Middle frontal gyrus (tissue), 1 donor: ENCODE measurements around the gene CNOT4.
"Not testable (repeated sequence)": the region's sequence is repeated elsewhere in the genome, so short reads cannot be mapped to it uniquely, and the experiment has no call there.

Experiments used
- DNase-seq: peaks from one replicate; pipeline ENCODE4 v3.0.0-alpha.2; 2015; ENCODE audit warnings: low spot score; ENCODE audit errors: extremely low spot score

Gene CNOT4

DNA sequence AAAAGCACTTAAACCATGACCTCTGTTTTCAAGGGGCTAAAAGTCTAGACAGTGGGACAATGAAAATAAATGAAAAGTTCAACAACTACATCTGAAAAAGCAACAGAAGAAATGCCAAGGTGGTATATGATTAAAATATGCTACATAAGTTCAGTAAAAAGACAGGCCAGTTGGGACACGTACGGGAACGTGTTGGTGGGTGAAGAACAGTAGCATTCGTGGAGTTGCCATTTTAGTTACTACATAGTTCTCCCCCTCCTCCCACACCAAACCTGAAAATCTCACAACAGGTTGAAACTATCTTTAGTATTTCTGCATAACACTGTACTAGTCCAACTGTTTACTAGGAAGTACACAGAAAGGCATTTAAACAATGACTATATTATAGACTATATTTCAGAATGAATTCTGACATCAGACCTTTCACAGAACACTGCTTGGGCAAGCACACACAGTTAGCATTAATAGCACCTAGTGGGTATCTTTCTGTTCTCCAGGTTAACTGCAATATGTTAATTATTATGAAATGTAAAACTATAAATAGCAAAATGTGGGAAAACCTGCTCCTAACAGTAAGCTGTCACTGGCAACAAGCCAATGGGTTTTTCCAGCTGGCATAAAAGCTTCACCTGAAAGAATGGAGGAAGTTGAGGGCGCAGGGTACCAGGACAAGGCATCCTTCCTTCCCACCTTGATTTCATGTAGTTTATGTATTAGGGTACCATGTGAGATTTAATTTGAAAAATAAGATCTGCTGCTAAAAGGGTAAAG is 141.3 kb downstream of the CNOT4 start:
- no peak for DNase-seq

DNA sequence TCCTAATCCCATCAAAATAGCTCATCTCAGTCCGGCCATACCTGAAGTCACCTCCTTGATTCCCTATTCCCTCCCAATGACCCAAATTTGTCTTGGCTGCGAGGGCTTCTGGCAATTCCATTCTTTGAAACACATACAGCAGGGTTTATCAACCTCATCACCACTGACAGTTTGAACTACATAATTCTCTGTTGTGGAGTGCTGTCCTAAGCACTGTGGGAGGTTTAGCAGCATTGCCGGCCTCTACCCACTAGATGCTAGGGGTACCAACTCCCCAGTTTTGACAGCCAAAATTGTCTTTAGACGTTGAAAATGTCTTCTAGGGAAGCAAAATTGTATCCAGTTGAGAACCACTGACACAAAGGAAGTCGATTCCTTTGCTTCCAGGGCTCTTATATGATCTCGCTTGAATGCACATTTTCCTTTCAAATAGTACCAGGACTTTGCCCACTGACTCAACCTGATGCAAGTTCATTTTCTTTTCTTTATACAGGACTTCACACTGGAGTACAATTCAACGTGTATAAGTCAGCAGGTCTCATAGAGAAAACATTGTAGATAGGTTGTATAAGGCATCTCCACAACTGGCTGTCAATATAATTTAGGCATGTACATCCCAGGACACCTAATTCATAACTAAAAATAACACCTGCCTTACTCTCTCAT is 142.9 kb downstream of the CNOT4 start:
- DNase-seq = no peak

DNA sequence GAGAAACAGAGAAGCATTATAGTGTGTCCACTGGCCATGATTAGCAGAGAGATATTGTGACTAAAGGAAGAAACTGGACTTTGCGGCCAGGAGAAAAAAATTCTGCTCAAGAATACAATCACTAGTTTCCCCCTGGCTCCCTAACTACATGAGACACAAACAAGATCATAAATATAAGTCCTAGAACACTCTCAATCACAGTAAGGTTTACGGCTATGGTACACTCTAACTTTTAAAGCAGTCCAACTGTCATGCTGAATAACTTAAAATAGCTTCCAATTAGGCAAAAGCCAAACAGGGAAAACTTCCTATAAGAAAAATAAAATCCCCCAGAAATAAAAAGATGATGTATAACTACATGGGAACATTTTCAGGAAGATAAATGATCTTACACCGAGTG is 144.2 kb downstream of the CNOT4 start:
- DNase-seq = no peak

DNA sequence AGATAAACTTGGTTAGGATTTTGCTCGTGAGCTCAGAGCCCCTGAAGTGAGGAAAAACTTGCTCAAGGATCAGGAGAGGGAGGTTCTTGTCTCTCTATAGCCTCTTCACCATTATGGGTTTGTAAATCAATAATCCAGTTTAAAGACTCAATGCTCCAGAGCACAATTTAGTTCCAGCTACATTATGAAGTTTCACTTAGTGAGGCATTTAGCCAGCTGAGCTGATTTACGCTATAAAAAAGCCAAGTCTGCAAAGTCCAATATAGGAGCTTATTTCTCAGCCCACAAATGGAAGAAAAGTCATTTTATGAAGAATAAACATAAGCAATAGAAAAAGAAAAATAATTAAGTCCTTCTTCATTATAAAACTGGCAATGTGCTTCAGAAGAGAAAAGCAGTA is 145.7 kb downstream of the CNOT4 start:
- no peak for DNase-seq

DNA sequence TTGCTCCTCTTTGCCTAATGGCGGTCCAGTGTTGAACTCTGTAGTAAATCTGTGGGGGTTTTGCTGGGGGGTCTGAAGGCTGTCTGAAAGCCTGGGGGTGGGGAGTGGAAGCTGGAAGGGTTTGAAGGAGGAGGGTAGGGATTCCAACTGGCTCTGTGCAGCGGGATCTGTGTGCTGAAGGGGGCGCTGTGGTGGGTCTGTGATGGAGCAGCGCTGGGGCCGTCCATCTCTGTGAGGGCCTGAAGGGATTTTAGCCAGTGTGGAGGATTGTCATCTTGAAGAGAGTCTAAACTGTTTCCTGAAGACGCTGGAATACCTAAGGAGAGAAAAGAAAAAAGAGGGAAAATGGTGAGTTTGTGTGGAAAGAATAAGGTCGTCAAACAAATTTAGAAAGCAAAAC is 147.0 kb downstream of the CNOT4 start:
- no peak for DNase-seq

DNA sequence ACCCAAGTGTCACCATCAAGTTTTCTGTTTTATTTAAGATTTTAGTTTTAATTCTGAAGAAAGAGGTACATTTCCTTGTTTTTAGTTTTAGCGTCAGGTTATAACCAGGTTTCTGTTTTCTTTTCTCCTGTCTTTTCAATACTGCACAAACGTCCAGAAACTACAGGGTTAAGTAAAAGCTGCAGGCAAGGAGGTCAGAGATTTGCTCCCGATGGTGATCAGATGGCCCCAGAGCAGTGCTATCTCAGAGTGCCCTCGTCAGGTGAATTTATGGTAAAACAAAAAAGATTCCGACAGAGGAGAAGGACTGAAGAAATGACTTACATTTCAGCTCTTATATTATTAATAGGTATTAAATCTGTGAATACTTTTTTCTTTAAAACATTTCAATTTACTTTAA is 148.1 kb downstream of the CNOT4 start:
- no peak for DNase-seq

DNA sequence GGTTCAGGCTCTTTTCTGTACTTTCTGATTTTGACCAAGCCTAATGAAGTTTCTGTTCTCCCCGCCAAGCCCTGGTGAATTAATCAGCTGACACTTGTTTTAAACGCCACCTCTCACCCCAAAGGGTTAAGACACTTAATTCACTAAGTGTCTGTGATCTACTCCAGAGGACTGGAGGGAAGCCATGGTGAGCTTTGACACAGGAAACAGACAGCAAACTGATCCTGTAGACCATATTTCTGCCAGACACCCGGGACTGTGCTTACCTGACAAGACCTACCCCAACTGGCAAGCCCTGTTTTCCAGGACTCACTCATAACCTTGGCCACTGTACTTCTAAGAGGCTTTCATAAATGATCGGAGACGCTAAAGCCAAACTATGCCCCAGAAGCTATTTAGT is 150.3 kb downstream of the CNOT4 start:
- DNase-seq = no peak

DNA sequence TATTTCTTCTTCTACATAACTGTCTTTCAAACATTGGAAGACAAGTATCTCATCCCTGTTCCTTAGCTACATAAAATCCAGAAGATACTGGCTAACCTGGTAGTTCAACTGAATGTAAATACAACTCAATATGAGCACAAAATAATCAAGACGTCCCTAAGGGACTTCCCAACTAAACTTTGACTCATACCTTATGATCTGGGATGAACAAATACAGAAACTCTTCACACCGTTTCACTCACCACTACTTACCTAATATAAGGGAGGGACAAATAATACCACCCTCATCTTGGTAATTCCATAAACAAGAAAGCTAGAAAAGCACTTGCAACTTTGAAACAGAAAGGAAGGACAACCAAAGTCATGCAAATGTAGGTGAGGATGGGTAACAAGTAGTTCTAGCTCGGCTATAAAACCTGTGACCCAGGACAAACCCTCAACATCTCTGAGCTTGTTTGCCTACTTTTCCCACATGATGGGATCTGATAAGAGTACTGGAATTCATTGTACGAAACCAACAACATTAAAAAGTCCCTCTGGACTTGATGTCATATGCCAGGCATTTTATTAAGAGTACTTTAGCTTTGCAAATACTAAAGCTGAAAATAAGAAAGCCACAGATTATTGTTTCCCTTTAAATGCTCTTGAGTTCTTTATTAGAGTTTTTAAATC is 154.4 kb downstream of the CNOT4 start:
- no peak for DNase-seq

DNA sequence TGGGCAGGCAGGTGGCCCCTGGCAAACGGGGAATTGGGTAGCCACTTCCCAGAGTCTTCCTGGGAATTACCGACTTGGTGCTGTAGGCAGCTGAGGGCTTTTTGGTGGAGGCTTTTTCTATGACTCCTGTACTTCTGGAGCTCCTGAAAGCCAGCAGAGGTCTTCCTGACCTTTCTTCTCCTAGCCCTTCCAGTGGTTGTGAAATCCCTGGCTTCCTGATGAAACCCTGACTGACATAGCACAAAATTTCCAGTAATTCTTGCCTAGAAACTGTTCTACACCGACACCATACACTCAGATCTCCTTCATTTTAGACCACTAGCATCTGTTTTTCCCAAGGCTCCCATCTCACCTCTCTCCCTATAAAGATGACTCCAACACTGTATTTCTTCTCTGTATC is 156.1 kb downstream of the CNOT4 start:
- no peak for DNase-seq

DNA sequence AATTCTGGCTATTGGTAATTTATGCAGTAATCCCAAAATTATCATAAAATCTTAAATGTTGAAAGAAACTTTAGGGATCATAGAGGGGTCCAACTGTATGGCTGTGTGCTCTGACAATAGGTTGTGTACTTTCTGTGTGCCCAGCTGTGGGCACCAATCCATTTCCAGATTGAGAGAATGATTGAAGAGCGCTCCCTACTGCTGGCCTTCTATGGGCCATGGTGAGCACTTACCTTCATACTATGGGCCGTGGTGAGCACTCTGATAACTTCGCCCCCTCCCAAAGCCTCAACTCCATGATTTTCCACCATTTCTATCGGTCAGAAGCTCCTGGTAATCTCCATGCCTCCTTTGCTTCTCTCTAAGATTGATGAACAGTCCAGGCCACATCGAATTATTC is 157.6 kb downstream of the CNOT4 start:
- no peak for DNase-seq

DNA sequence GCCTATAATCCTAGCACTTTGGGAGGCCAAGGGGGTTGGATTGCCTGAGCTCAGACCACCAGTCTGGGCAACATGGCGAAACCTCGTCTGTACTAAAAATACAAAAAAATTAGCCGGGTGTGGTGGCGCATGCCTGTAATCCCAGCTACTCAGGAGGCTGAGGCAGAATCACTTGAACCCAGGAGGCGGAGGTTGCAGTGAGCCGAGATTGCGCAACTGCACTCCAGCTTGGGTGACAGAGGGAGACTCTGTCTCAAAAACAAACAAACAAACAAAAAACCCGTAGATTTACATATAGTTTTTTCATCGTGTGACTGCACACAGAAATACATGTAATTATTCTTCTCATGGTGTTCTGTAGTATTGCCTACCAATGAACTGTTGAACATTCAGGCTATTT is 158.8 kb downstream of the CNOT4 start:
- DNase-seq = not testable (repeated sequence)

DNA sequence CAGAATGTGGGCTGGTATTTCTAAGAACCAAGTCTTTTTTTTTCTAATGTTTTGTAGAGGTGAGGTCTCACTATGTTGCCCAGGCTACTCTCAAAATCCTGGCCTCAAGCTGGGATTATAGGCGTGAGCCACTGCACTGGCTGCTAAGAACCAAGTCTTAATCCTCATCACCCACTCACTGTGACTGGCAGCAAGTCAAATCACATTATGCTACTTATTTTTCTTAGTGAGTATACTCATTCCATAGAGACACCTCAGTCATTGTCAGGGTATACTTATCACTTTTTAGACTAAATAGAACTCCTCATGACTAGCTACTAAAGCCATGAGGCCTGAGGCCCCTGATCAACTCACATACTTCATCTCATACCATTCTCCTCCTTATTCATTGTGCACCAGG is 160.2 kb downstream of the CNOT4 start:
- no peak for DNase-seq

DNA sequence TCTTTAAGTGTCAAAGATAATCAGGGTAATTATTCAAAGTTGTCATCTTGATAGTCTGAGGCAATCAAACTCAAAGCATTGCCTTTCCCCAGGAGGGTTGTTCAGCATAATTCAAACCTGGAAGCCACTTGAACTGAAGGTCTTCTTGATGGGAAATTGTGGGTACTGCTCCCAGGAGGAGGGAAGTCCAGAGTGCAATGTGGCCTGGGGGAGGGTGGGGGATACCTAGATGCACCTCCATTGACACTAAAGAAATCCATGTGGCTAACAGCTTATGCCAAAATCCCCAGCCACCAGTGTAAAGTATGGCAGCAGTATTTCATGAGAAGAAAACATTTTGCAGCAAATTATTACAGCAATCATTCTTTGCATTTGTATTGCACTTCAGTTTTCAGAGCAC is 161.4 kb downstream of the CNOT4 start:
- no peak for DNase-seq

DNA sequence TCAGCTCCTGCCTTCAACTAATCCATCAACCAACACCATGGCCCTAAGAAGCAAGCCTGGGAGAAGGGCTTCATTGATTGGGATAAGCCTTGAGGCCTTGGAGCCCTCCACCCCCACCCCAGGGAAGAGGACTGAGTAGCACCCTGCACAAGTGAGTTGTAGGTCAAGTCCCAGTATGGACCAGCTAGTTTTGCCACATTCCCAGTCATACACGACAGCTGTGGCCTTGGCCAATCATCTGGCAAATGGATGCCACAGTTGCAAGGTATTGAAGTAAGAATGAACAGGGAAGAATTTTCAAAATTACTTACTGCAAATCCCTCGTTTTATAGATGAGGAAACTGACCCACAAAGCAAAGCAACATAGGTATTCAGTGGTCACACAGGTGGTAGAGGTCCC is 166.5 kb downstream of the CNOT4 start:
- no peak for DNase-seq

DNA sequence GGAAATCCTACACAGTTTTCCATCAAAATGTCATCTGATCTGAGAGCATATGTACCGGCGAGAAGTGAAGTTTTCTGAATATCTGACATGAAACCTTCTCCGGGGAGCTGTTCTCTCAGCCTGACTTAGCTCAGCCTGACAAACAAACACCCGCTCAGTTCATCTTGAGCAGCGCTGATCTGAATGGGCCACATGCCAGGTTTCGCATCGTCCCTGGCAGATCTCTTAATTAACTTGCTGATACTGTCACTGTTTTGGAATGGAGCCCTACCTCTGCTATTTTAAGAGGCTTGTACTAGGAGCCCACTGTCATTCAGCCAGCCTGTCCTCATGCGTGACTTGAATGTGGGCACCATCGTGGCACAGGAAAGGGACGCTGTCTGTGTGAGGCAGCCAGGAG is 167.0 kb downstream of the CNOT4 start:
- DNase-seq = peak; percentile 63

DNA sequence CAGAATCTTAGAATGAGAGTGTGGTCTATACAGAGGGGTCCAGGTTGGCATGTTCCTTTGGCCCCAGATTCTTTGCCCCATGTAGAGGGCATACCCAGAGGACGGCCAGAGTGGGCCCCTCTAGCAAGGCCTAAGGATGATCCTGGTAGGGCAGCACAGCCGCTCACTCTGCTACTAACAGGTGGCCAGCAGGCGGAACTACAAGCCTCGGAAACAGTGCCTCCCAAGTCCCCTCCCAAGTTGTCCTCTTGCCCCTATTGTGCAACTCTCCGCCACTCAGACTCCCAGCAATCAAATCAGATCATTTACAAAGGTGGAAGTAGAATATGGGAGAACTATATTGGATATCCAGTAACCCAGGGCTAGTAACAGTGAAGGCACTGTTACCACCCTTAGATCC is 168.9 kb downstream of the CNOT4 start:
- DNase-seq = no peak

DNA sequence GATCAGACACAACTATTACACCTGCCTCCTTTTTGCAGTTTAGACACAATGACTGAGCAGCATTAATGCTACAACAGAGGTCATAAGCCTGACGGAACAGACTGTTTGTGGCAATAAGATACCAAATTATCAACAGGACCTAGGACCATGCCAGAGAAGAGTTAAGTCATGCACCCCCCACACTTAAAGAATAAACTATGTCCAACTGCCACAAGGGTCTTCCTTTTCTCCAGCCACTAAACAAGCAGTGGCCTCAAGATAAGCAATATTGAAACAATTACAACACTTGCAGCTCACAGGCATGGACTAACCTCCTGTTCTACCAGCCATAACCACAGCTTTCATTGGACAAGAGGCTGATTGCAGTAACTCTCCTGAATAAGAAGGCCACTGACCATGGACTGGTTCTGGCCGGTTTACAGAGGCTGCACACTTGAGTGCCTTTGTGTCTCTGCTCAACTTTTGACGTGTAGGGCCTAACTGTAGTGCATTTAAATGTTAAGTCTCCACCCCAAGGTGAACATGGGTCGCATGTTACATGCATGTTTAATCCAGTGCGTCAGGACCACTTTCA is 171.8 kb downstream of the CNOT4 start:
- no peak for DNase-seq

DNA sequence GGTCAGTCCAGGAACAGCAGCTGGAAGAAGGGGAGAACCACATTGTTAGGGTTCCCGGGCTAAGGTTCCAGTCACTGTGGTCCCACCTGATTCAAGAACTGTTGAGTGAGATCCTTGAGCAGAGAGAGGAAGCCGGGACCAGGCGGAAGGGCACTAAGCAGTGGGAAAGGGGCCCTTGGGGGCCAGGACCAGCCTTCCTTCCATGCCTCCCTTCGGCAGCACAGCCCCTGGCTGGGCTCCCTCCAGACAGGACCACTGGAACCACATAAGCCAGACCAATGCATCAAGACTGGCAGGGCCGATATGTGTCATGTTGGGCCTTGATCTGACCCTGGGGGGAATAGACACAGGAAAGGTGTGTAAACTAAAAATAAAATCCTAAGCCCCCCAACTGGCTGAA is 172.4 kb downstream of the CNOT4 start:
- DNase-seq = no peak

DNA sequence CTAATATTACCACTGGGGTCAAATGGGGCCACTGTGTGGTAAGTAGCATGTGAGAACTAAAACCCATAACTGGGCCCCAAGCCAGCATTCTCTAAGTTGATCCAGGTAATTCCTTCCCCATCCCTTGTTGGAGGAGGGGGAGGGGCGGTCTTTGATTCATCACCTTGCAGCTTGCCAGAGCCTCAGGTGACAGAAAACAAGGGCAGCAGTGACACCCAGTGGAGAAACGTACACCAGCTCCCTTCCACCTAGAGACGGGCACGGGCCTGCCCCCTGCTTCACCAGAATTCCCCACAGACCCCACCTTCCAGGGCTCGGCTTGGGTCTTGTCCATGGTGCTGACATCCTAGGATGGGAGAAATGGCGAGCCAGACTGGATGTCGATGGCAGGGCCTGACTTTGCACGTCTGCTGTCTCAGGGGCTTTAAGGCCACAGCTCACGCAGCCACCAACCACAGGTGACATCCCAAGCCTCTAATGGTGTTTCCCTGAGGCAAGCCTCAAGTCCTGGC is 174.2 kb downstream of the CNOT4 start:
- no peak for DNase-seq

DNA sequence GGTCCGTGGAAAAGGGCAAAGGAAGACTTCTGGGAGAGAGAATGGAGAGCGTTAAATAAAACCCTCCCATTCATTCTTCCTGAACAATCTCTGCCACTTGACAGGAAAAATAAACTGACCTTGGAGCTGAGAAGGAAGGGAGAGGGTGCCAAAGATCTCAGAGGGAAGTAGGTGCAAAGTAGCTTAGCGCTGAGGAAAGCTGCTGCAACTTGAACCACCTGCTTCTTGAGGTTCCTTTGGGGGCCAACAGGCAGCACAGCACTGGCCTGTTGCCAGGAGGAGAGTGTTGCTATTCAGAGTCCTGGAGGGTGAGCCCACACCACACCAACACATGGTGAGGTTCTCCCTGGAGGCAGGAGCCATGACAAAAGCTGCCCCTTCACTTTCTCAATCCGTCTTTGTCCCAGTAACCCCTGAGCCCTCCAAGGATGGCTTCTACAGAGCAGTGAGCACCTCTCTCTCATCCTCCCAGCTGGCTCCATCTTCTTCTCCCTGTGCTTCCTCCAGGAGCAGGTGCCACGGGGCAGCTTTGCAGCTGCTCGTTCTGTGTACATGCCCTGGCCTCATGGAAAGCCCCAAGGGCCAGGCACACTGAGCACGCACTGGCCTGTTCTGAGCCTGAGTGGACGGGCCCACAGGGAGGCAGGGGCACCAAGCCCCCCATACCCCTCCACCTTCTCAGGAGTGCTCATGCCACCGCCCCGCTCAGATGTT is 174.9 kb downstream of the CNOT4 start:
- DNase-seq = no peak

DNA sequence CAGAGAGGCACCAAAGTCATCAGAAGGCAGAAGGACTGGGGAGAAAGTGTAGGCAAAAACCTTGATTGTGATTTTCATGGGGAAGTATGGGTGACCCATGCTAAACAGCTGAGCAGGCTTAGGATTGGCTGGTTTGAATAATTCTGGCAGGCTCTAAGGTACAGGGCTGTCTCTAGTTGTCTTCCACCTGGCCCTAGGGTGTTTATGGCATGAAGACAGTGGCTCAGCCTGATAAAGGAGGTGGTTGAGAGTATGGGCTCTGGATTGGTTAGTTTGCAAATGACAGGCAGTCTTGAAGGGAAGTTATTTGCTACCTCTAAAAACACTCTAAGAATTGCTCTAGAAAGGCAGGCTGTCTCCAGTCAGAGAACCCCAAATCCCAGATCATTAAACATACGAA is 176.0 kb downstream of the CNOT4 start:
- DNase-seq = no peak
